Fibroblast of the aortic adventitia (primary cell): ENCODE results near the gene SPC24. TPM values are rescaled to one million over a fixed set of nuclear protein-coding genes. Genes with fewer than 3 reads are reported as not detected.
"Not testable (repeated sequence)": the region's sequence is repeated elsewhere in the genome, so short reads cannot be mapped to it uniquely, and the experiment has no call there.

ENCODE experiments used
- DNase-seq: peaks from one replicate; pipeline ENCODE4 v3.0.0-alpha.2; 2010; ENCODE audit warnings: low read depth
- H3K4me3 ChIP-seq: 2 replicates; pipeline ENCODE4 v1.5.1; 2011; ENCODE audit warnings: low read depth, mild to moderate bottlenecking, control low read depth, low read length, moderate library complexity
- total RNA-seq: library from RNA; depleted of rRNA; stranded (reverse); fragments of >200 nt; gene quantifications from 2 replicates; pipeline ENCODE4 v1.2.3, GENCODE V29; 2012; ENCODE audit warnings: low replicate concordance
- TF ChIP-seq, protein P1 (sequence below): IDR thresholded peaks from 2 replicates; pipeline ENCODE4 v1.5.1; 2011; ENCODE audit warnings: mild to moderate bottlenecking, low read length, control low read depth, inconsistent platforms; ENCODE audit not compliant: insufficient read depth

Gene SPC24
- total RNA-seq, 1 donor: 49.0 TPM

GRCh38 chr19:11111117-11111770, 44.3 kb downstream of the SPC24 start:
- TF ChIP-seq, protein P1, sequence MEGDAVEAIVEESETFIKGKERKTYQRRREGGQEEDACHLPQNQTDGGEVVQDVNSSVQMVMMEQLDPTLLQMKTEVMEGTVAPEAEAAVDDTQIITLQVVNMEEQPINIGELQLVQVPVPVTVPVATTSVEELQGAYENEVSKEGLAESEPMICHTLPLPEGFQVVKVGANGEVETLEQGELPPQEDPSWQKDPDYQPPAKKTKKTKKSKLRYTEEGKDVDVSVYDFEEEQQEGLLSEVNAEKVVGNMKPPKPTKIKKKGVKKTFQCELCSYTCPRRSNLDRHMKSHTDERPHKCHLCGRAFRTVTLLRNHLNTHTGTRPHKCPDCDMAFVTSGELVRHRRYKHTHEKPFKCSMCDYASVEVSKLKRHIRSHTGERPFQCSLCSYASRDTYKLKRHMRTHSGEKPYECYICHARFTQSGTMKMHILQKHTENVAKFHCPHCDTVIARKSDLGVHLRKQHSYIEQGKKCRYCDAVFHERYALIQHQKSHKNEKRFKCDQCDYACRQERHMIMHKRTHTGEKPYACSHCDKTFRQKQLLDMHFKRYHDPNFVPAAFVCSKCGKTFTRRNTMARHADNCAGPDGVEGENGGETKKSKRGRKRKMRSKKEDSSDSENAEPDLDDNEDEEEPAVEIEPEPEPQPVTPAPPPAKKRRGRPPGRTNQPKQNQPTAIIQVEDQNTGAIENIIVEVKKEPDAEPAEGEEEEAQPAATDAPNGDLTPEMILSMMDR: no peak
- H3K4me3 ChIP-seq: no peak overlapping the region
- DNase-seq: no peak

GRCh38 chr19:11108746-11109145, 46.8 kb downstream of the SPC24 start:
- H3K4me3 ChIP-seq: no peak overlapping the region
- TF ChIP-seq, protein P1: no peak

DNA sequence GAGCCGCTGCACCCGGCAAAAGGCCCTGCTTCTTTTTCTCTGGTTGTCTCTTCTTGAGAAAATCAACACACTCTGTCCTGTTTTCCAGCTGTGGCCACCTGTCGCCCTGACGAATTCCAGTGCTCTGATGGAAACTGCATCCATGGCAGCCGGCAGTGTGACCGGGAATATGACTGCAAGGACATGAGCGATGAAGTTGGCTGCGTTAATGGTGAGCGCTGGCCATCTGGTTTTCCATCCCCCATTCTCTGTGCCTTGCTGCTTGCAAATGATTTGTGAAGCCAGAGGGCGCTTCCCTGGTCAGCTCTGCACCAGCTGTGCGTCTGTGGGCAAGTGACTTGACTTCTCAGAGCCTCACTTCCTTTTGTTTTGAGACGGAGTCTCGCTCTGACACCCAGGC, 49.1 kb downstream of the SPC24 start:
- no peak for DNase-seq
- no peak overlapping the region for H3K4me3 ChIP-seq
- TF ChIP-seq, protein P1: no peak

More at GRCh38 chr19:11108746-11109145, 46.8 kb downstream of the SPC24 start:
- no peak for DNase-seq

DNA sequence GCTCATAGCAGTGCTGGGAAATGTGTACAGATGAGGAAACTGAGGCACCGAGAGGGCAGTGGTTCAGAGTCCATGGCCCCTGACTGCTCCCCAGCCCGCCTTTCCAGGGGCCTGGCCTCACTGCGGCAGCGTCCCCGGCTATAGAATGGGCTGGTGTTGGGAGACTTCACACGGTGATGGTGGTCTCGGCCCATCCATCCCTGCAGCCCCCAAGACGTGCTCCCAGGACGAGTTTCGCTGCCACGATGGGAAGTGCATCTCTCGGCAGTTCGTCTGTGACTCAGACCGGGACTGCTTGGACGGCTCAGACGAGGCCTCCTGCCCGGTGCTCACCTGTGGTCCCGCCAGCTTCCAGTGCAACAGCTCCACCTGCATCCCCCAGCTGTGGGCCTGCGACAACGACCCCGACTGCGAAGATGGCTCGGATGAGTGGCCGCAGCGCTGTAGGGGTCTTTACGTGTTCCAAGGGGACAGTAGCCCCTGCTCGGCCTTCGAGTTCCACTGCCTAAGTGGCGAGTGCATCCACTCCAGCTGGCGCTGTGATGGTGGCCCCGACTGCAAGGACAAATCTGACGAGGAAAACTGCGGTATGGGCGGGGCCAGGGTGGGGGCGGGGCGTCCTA, 50.5 kb downstream of the SPC24 start:
- TF ChIP-seq, protein P1: no peak
- DNase-seq: no peak
- no peak overlapping the region for H3K4me3 ChIP-seq

- DNase-seq: not testable (repeated sequence)
Observed at GRCh38 chr19:11103667-11104066, 51.9 kb downstream of the SPC24 start.

DNA sequence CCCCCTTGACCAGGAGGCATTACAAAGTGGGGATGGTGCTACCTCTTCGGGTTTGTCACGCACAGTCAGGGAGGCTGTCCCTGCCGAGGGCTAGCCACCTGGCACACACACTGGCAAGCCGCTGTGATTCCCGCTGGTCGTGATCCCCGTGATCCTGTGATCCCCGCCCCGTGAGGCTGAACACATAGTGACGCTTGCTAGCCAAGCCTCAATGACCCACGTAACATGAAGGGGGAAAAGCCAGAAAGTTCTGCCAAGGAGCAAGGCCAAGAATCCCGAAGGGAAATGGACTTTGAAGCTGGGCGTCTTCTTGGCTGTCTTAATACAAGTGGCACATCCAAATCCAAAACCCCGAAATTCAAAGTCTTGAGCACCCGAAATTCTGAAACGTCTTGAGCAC, 52.6 kb downstream of the SPC24 start:
- TF ChIP-seq, protein P1: no peak
- no peak overlapping the region for H3K4me3 ChIP-seq
- no peak for DNase-seq

More at GRCh38 chr19:11103667-11104066, 51.9 kb downstream of the SPC24 start:
- H3K4me3 ChIP-seq: not testable (repeated sequence)

DNA sequence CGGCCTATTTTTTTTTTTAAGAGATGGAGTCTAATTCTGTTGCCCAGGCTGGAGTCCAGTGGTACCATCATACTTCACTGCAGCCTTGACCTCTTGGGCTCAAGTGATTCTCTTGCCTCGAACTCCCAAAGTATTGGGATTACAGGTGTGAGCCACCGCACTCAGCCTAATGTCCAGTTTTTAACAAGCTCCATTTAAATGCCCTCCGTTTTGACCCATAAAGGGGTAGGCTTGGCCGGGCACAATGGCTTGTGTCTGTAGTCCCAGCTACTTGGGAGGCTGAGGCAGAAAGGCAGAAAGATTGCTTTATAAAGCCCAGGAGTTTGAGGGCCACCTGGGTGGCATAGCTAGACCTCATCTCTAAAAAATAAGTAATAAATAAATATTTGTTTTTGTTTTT, 54.5 kb downstream of the SPC24 start:
- no peak for DNase-seq
- TF ChIP-seq, protein P1: no peak
- no peak overlapping the region for H3K4me3 ChIP-seq
